K562 (cell line): Measurements from ENCODE around the gene CYSRT1. TPM values are rescaled to one million over a fixed set of nuclear protein-coding genes. Genes with fewer than 3 reads are reported as not detected.

Experiments
- JUNB ChIP-seq: fragments of 450-650 bp; formaldehyde crosslinking; conservative IDR thresholded peaks from 2 replicates; pipeline ENCODE4 v1.4.0; 2020; ENCODE audit warnings: mild to moderate bottlenecking
- MECOM ChIP-seq: fragments of 250-450 bp; sonication (Bioruptor Pico); IDR thresholded peaks from 2 replicates; pipeline ENCODE4 v1.8.0; 2022; ENCODE audit warnings: inconsistent platforms
- SMARCA5 ChIP-seq: fragments of 450-650 bp; IDR thresholded peaks from 2 replicates; pipeline ENCODE4 v1.6.1; 2016
- ZNF274 ChIP-seq: IDR thresholded peaks from 2 replicates; pipeline ENCODE4 v1.6.1; 2011; ENCODE audit warnings: low read depth, mild to moderate bottlenecking, low read length, moderate library complexity, borderline replicate concordance
- ZNF316 ChIP-seq: fragments of 450-650 bp; IDR thresholded peaks from 2 replicates; pipeline ENCODE4 v1.6.1; 2016
- polyA plus RNA-seq, 8 experiments: library from polyadenylated mRNA; depleted of rRNA in 4 of 8; stranded (reverse) in 5 of 8; unstranded in 3 of 8; fragments of >200 nt; fragmentation: Nextera tagmentation in 2 of 8; fragmentation: Illumina TruSeq in 1 of 8; extraction: Ambion mirVana in 2 of 8; extraction: Trizol in 1 of 8; gene quantifications; 2 replicates each; pipeline versions ENCODE4 v1.2.1 to v1.2.3, GENCODE V29; 2011 to 2014; ENCODE audit warnings: inconsistent platforms in 1 of 8, missing spikeins in 1 of 8
- total RNA-seq, 7 experiments: library from RNA; depleted of rRNA in 6 of 7; stranded (reverse); fragments of >200 nt in 6 of 7; fragmentation: Illumina TruSeq in 2 of 7; extraction: Trizol in 2 of 7; gene quantifications; 2 replicates each; pipeline versions ENCODE4 v1.2.1 to v1.2.3, GENCODE V29; 2011 to 2021; ENCODE audit warnings: low replicate concordance in 1 of 7
- TF ChIP-seq, protein P1 (sequence below): fragments of 250-450 bp; sonication (Bioruptor Pico); IDR thresholded peaks from 2 replicates; pipeline ENCODE4 v1.8.0; 2022; ENCODE audit warnings: inconsistent platforms, mild to moderate bottlenecking, moderate library complexity, borderline replicate concordance
- TF ChIP-seq, protein P2 (sequence below): fragments of 450-650 bp; IDR thresholded peaks from 2 replicates; pipeline ENCODE4 v1.6.1; 2016

Gene CYSRT1
- total and polyA plus RNA-seq, 9 of the 15 experiments (the other 6 are each of a cell fraction or from before 2014, with no cell fraction given) = 0.04 to 1.4 (median 0.42) TPM; not detected in 3

DNA sequence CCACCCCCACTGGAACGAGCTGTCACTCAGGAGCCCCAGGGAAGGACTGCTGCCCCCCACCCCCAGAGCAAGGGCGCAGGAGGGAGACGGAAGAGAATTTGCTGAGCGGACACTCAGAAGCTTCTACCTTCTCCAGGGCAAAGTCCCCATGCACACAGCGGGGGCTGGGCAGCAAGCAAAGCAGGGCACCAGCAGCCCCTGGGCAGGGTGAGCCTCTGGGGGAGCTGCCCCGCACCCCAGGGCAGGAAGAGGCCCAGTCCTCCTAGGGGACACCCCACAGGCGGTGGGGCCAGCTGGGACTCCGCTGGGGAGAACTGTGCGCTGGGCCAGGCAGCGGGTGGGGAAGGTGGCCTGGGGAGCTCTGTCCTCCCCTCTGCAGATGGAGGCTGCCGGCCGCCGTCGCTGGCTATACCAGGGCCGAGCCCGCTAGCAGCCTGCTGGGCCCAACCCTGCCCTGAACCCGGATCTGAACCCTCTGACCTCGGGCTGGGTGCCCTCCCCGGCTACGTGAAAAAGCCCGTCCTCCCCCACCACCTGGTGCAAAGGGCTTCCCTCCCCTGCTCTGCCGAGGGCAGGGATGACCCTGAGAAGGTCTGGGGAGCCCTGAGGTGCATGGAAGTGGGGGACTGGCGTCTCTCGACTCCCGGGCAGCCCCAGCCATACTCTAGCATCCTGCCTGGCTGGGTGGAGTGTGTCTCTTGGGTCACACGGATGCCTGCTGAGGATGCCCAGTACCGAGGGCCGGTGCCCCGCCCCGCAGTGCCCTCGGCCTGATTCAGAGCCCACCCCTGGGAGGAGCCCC lies 5.1 kb downstream of the CYSRT1 start (continued):
- TF ChIP-seq, protein P1, sequence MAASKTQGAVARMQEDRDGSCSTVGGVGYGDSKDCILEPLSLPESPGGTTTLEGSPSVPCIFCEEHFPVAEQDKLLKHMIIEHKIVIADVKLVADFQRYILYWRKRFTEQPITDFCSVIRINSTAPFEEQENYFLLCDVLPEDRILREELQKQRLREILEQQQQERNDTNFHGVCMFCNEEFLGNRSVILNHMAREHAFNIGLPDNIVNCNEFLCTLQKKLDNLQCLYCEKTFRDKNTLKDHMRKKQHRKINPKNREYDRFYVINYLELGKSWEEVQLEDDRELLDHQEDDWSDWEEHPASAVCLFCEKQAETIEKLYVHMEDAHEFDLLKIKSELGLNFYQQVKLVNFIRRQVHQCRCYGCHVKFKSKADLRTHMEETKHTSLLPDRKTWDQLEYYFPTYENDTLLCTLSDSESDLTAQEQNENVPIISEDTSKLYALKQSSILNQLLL (CRISPR knock-in tag) = no peak
- TF ChIP-seq ZNF274 (no peak), JUNB (CRISPR knock-in tag) (no peak), MECOM (CRISPR knock-in tag) (no peak), SMARCA5 (no peak), ZNF316 (peak; percentile 53; the same call in 1 of the 2 replicates)
- TF ChIP-seq, protein P2, sequence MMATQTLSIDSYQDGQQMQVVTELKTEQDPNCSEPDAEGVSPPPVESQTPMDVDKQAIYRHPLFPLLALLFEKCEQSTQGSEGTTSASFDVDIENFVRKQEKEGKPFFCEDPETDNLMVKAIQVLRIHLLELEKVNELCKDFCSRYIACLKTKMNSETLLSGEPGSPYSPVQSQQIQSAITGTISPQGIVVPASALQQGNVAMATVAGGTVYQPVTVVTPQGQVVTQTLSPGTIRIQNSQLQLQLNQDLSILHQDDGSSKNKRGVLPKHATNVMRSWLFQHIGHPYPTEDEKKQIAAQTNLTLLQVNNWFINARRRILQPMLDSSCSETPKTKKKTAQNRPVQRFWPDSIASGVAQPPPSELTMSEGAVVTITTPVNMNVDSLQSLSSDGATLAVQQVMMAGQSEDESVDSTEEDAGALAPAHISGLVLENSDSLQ = peak; percentile 10; the same call in 1 of the 2 replicates
- TF ChIP-seq, all 486 proteins: peak for 5
